Astrocyte (in vitro differentiated cells and primary cell): ENCODE measurements around the gene GRB10. TPM values are rescaled to one million over a fixed set of nuclear protein-coding genes. Genes with fewer than 3 reads are reported as not detected.

ENCODE experiments used
- DNase-seq: peaks from one replicate; pipeline ENCODE4 v3.0.0-alpha.2; 2010; ENCODE audit warnings: low read depth
- FAIRE-seq: peaks from 2 replicates; lab custom pipeline; 2011; peaks lifted over from hg19 to GRCh38; lab: Jason Lieb, UNC
- H2AFZ ChIP-seq: 2 replicates; pipeline ENCODE4 v1.6.0; 2012; ENCODE audit warnings: low read depth, low read length, inconsistent platforms
- H3K27ac ChIP-seq: 2 replicates; pipeline ENCODE4 v1.5.1; 2011; ENCODE audit warnings: low read depth, low read length, inconsistent platforms
- H3K27me3 ChIP-seq: 2 replicates; pipeline ENCODE4 v1.6.0; 2011; ENCODE audit warnings: low read length, inconsistent platforms; ENCODE audit not compliant: insufficient read depth
- H3K36me3 ChIP-seq: 2 replicates; pipeline ENCODE4 v1.5.1; 2011; ENCODE audit warnings: low read length, inconsistent platforms; ENCODE audit not compliant: insufficient read depth
- H3K4me1 ChIP-seq: 2 replicates; pipeline ENCODE4 v1.5.1; 2011; ENCODE audit warnings: low read length, inconsistent platforms; ENCODE audit not compliant: insufficient read depth
- H3K4me2 ChIP-seq: 2 replicates; pipeline ENCODE4 v1.6.0; 2012; ENCODE audit warnings: low read length, inconsistent platforms
- H3K4me3 ChIP-seq: 2 replicates; pipeline ENCODE4 v1.5.1; 2011; ENCODE audit warnings: low read depth, mild to moderate bottlenecking, low read length, inconsistent platforms; ENCODE audit not compliant: insufficient read depth
- H3K79me2 ChIP-seq: 2 replicates; pipeline ENCODE4 v1.6.0; 2012; ENCODE audit warnings: mild to moderate bottlenecking, low read length, inconsistent platforms; ENCODE audit not compliant: insufficient read depth
- H3K9ac ChIP-seq: 2 replicates; pipeline ENCODE4 v1.6.0; 2012; ENCODE audit warnings: mild to moderate bottlenecking, low read length, inconsistent platforms
- H3K9me3 ChIP-seq: 2 replicates; pipeline ENCODE4 v1.5.1; 2012; ENCODE audit warnings: low read depth, mild to moderate bottlenecking, low read length, inconsistent platforms; ENCODE audit not compliant: insufficient read depth
- H4K20me1 ChIP-seq: 2 replicates; pipeline ENCODE4 v1.6.0; 2012; ENCODE audit warnings: low read length, inconsistent platforms; ENCODE audit not compliant: insufficient read depth
- H3K27ac Mint-ChIP-seq: one replicate; pipeline ENCODE4 v1.8.0; 2021; ENCODE audit warnings: mild to moderate bottlenecking, mixed read lengths; ENCODE audit not compliant: unreplicated experiment
- H3K27me3 Mint-ChIP-seq: one replicate; pipeline ENCODE4 v1.8.0; 2021; ENCODE audit warnings: low read depth, mixed read lengths; ENCODE audit not compliant: unreplicated experiment
- H3K36me3 Mint-ChIP-seq: one replicate; pipeline ENCODE4 v1.8.0; 2021; ENCODE audit warnings: low read depth, mixed read lengths; ENCODE audit not compliant: unreplicated experiment
- H3K4me1 Mint-ChIP-seq: one replicate; pipeline ENCODE4 v1.8.0; 2021; ENCODE audit warnings: low read depth, mixed read lengths; ENCODE audit not compliant: unreplicated experiment
- H3K4me3 Mint-ChIP-seq: one replicate; pipeline ENCODE4 v1.8.0; 2021; ENCODE audit warnings: mild to moderate bottlenecking, moderate library complexity, mixed read lengths; ENCODE audit not compliant: unreplicated experiment
- H3K9me3 Mint-ChIP-seq: one replicate; pipeline ENCODE4 v1.8.0; 2021; ENCODE audit warnings: mild to moderate bottlenecking, mixed read lengths; ENCODE audit not compliant: unreplicated experiment
- EZH2 ChIP-seq: IDR thresholded peaks from 2 replicates; pipeline ENCODE4 v1.6.1; 2012; ENCODE audit warnings: mild to moderate bottlenecking, low read length, inconsistent platforms; ENCODE audit not compliant: insufficient read depth
- total RNA-seq: library from RNA; stranded (reverse); gene quantifications from 2 replicates; pipeline ENCODE4 v1.2.1, GENCODE V29; 2021
- TF ChIP-seq, protein P1 (sequence below): IDR thresholded peaks from 2 replicates; pipeline ENCODE4 v1.5.1; 2011; ENCODE audit warnings: low read depth, mild to moderate bottlenecking, inconsistent platforms, low read length, moderate library complexity; ENCODE audit not compliant: insufficient read depth

The GRB10 gene
- total RNA-seq, 1 donor from 2014 or later = 81.9 TPM

DNA sequence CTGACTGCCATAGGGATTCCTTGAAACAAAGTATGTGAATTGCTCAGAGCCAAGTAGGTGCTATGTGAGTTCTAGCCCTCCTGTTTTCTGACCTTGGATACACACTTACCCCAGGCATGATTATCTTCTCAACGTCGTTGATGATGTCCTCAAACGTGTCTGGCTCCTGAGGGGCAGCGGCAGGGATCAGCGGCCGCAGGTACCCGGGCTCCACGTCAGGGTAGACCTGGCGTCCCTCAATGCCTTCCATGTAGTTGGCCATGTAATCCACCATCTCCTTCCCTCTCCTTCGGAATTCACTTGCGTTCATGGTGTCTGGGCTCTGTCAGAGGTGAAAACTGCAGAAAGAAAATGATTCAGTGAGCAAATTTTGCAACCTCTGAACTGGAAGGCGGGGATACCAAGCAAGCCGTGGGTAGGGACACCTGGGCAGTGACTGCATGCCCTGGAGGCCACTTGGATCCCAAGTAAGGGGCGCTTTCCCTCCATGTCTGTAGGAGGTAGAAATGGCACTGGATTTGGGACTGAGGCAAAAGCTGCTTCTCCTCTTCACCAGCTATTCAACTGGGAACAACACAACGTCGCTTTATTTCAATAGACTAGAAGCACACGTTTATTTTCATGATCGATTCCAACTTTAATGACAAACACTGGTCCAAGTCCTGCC lies 238.8 kb downstream of the GRB10 start:
- no peaks in the 10 kb centered on the region for H3K79me2 ChIP-seq
- Mint-ChIP-seq H3K4me1 (no peaks in the 10 kb centered on the region), H3K9me3 (peaks cover 2% of the 10 kb centered on the region), H3K27ac (no peak overlapping the region), H3K27me3 (peaks cover 36% of the 10 kb centered on the region), H3K36me3 (no peaks in the 10 kb centered on the region), H3K4me3 (no peak overlapping the region)
- H3K4me2 ChIP-seq = no peak overlapping the region
- no peak overlapping the region for H3K27ac ChIP-seq
- H3K9ac ChIP-seq = no peak overlapping the region
- H3K4me1 ChIP-seq = no peaks in the 10 kb centered on the region
- FAIRE-seq = no peak
- no peaks in the 10 kb centered on the region for H3K36me3 ChIP-seq
- peaks cover 8% of the 10 kb centered on the region for H3K27me3 ChIP-seq
- H3K4me3 ChIP-seq = no peak overlapping the region
- DNase-seq = no peak
- no peak overlapping the region for H2AFZ ChIP-seq
- H3K9me3 ChIP-seq = no peaks in the 10 kb centered on the region
- H4K20me1 ChIP-seq = no peaks in the 10 kb centered on the region
- TF ChIP-seq EZH2 = no peak
- TF ChIP-seq, protein P1, sequence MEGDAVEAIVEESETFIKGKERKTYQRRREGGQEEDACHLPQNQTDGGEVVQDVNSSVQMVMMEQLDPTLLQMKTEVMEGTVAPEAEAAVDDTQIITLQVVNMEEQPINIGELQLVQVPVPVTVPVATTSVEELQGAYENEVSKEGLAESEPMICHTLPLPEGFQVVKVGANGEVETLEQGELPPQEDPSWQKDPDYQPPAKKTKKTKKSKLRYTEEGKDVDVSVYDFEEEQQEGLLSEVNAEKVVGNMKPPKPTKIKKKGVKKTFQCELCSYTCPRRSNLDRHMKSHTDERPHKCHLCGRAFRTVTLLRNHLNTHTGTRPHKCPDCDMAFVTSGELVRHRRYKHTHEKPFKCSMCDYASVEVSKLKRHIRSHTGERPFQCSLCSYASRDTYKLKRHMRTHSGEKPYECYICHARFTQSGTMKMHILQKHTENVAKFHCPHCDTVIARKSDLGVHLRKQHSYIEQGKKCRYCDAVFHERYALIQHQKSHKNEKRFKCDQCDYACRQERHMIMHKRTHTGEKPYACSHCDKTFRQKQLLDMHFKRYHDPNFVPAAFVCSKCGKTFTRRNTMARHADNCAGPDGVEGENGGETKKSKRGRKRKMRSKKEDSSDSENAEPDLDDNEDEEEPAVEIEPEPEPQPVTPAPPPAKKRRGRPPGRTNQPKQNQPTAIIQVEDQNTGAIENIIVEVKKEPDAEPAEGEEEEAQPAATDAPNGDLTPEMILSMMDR = no peak

DNA sequence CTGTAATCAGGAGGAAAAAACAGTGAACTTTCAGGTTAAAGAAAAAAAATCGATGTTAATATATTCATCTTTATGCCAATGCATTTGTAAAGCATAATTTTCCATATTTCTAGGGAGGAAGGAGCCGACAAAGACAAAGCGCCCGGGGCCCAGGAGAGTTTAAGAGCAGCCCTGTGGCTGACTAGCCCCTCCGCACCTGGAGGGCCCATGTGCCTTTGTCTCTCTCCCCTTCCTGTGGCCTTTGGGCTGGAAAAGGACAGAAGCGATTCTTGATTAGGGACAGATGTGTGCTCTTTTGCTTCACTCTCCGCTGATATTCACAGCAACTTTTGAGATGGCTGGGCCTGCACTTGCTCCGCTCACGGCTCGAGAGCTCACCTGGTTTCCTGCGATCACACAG lies 240.6 kb downstream of the GRB10 start:
- TF ChIP-seq, protein P1 = no peak
- TF ChIP-seq EZH2 = no peak
- Histone ChIP-seq H3K4me2 (no peak overlapping the region), H3K27ac (no peak overlapping the region), H4K20me1 (no peaks in the 10 kb centered on the region), H3K4me3 (no peak overlapping the region), H2AFZ (no peak overlapping the region), H3K36me3 (no peaks in the 10 kb centered on the region), H3K79me2 (no peaks in the 10 kb centered on the region), H3K9me3 (no peaks in the 10 kb centered on the region), H3K27me3 (peaks cover 8% of the 10 kb centered on the region), H3K4me1 (no peaks in the 10 kb centered on the region), H3K9ac (no peak overlapping the region)
- H3K36me3 Mint-ChIP-seq = no peaks in the 10 kb centered on the region
- no peak for FAIRE-seq
- no peak overlapping the region for H3K27ac Mint-ChIP-seq
- no peak overlapping the region for H3K4me3 Mint-ChIP-seq
- no peaks in the 10 kb centered on the region for H3K4me1 Mint-ChIP-seq
- H3K27me3 Mint-ChIP-seq = peaks cover 41% of the 10 kb centered on the region
- peaks cover 2% of the 10 kb centered on the region for H3K9me3 Mint-ChIP-seq
- DNase-seq = no peak
